AG04450 (cell line): ENCODE data around the gene CACNA2D3. TPM values are rescaled to one million over a fixed set of nuclear protein-coding genes. Genes with fewer than 3 reads are reported as not detected.

Source experiments
- CTCF ChIA-PET: fragments of 300-600, 350-600 bp; formaldehyde crosslinking; extraction: SDS; loops from one replicate; lab custom pipeline; 2022; ENCODE audit warnings: antibody characterized with exemption, inconsistent platforms; lab: Charles Lee
- POLR2A ChIA-PET: fragments of 350-600 bp; formaldehyde crosslinking; extraction: SDS; loops from one replicate; lab custom pipeline; 2021; ENCODE audit warnings: antibody characterized with exemption, inconsistent platforms; lab: Yijun Ruan, JAX
- DNase-seq: peaks from one replicate; pipeline ENCODE4 v3.0.0-alpha.2; 2011; ENCODE audit warnings: low read depth, low spot score
- H3K27ac ChIP-seq: one replicate; pipeline ENCODE4 v1.5.1; 2012; ENCODE audit warnings: low read depth, low read length, control low read depth
- H3K27me3 ChIP-seq: one replicate; pipeline ENCODE4 v1.6.0; 2012; ENCODE audit warnings: low read length; ENCODE audit not compliant: control insufficient read depth, insufficient read depth
- H3K4me3 ChIP-seq: 2 replicates; pipeline ENCODE4 v1.5.1; 2011; ENCODE audit warnings: mild to moderate bottlenecking, low read depth, low read length, control low read depth
- H3K9me3 ChIP-seq: 2 replicates; pipeline ENCODE4 v1.5.1; 2012; ENCODE audit warnings: low read length; ENCODE audit not compliant: control insufficient read depth, insufficient read depth
- polyA plus RNA-seq: library from polyadenylated mRNA; depleted of rRNA; stranded (reverse); fragments of >200 nt; gene quantifications from 2 replicates; pipeline ENCODE4 v1.2.3, GENCODE V29; 2011
- TF ChIP-seq, protein P1 (sequence below): IDR thresholded peaks from 2 replicates; pipeline ENCODE4 v1.5.1; 2011; ENCODE audit warnings: low read depth, low read length, control low read depth, inconsistent platforms

Gene CACNA2D3
- polyA plus RNA-seq, 1 experiment, result 0.32 TPM

DNA sequence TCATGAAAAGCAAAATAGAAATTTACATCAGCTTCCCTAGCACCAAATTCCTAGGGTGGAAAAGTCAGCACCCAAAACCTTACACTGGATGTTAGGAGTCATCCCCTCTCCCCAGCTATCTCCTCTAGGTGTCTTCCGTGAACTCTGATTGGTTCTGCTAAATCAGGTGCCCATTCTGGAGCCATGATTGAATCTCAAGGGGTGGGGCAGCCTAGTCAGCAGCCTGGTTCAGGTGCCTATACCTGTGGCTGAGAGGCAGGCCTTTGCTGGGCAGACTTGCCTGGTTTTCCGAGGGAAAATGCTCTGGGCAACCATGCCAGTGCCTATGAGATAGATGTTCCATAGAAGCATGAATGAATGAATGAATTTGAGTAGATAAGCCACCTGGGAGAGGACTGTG, 468.8 kb downstream of the CACNA2D3 start:
- ChIA-PET POLR2A (no interaction called here), CTCF (interaction anchor here (0.7 kb wide), 1 partner anchor 839 kb away, joined by 5 read pairs; no protein-coding TSS in a partner anchor)
- H3K27me3 ChIP-seq, result no peaks in the 10 kb centered on the region
- no peaks in the 10 kb centered on the region for H3K9me3 ChIP-seq
- H3K4me3 ChIP-seq, result no peak overlapping the region
- H3K27ac ChIP-seq, result no peak overlapping the region
- TF ChIP-seq, protein P1, sequence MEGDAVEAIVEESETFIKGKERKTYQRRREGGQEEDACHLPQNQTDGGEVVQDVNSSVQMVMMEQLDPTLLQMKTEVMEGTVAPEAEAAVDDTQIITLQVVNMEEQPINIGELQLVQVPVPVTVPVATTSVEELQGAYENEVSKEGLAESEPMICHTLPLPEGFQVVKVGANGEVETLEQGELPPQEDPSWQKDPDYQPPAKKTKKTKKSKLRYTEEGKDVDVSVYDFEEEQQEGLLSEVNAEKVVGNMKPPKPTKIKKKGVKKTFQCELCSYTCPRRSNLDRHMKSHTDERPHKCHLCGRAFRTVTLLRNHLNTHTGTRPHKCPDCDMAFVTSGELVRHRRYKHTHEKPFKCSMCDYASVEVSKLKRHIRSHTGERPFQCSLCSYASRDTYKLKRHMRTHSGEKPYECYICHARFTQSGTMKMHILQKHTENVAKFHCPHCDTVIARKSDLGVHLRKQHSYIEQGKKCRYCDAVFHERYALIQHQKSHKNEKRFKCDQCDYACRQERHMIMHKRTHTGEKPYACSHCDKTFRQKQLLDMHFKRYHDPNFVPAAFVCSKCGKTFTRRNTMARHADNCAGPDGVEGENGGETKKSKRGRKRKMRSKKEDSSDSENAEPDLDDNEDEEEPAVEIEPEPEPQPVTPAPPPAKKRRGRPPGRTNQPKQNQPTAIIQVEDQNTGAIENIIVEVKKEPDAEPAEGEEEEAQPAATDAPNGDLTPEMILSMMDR, result no peak
- no peak for DNase-seq

DNA sequence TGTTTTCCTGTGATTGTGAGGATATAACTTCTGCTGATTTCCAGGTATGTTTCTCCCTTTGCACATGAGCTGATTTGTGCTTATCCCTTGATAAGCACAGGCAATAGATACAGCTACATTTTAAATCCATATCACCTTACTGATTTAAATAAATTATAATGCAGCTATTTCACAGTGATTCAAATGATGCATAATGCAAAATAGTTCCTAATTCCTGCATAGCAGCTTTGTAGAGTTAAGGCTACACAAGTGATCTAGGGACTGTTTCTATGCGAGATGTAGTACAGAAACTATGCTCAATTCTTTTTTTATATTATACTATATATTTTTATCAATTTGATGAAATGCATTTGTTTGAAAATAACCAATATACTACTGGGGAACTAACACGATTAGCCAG, 471.3 kb downstream of the CACNA2D3 start:
- DNase-seq, result no peak
- Histone ChIP-seq H3K27ac (no peak overlapping the region), H3K4me3 (no peak overlapping the region), H3K9me3 (no peaks in the 10 kb centered on the region), H3K27me3 (no peaks in the 10 kb centered on the region)
- TF ChIP-seq, protein P1, result no peak
- ChIA-PET POLR2A (no interaction called here), CTCF (no interaction called here)

DNA sequence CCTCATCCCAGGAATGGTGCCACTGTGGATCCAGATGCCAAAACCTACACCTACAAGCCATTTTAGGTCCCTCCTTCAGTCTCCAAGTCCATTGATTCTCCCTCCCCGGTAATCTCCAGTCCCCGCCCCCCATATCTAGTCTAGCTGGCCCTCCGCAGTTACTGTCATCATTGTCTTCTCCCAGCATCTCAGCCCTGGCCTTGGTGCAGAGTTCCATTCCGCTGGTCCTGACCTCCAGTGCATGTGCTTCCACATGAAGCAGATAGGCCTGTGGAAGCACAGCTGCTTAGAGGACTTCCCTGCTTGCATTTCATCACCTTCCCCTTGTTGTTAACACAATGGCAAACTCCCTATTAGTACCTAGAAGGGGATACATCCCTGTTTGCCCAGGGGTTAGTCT, 473.7 kb downstream of the CACNA2D3 start:
- ChIA-PET CTCF (no interaction called here), POLR2A (no interaction called here)
- H3K9me3 ChIP-seq, result no peaks in the 10 kb centered on the region

DNA sequence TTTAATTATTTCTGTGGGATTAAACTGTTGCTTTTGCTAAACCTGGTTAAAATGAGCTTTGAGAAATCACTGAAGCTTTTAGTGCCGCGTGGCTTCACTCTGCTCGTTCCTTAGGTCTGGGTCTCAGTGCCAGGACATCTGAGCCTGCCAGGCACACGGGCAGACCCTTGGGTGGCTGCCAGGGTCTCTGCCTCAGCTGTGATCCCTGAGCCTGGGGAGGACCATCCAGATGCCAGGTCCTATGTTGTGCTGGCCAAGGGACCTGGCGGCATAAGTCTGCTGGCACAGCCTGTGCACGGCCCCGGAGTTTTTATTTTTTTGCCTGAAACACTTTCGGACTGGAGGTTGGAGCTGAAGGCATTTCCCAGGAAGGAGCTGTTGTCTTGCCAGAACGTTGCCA, 477.4 kb downstream of the CACNA2D3 start:
- Histone ChIP-seq H3K27me3 (no peaks in the 10 kb centered on the region), H3K9me3 (no peaks in the 10 kb centered on the region), H3K4me3 (no peak overlapping the region), H3K27ac (no peak overlapping the region)
- ChIA-PET POLR2A (no interaction called here), CTCF (no interaction called here)
- TF ChIP-seq, protein P1, result no peak
- DNase-seq, result no peak

More for the DNA sequence above, 473.7 kb downstream of the CACNA2D3 start:
- Histone ChIP-seq H3K27ac (no peak overlapping the region), H3K4me3 (no peak overlapping the region), H3K27me3 (no peaks in the 10 kb centered on the region)
- no peak for DNase-seq
- TF ChIP-seq, protein P1, result no peak

DNA sequence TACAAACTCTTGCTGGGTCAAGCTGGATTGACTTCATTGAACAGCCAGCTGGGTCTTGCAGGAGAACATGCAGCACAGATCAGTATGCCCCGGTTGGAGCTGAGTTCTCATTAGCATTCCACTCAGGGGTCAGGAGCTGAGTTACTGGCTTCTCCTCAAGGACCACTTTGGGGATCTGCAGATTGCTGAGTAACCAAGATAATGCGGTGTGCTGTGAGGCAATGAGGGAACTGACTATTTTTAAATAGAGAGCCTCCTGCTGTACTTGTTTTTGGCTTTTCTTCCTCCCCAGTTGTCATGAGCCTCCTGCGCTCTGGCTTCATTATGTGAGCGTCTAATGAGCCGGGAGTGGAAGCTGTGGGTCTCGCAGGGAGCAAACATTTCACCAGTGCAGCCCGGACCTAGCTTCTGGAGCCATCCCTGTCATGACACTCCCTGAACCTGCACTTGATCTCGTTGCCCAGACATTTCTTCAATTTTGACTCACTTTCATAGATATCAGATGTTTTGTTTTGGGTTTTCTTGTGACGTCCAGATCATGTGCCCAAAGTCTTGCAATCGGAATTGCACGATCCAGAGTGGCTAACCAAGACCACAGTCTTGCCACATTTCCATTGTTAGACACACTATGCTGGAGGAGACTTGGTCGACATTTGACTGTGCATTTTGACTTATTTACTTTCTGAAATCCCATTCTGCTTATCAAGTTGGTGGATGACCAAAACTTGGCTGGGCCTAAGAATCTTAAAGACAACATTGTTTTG, 478.3 kb downstream of the CACNA2D3 start:
- ChIA-PET CTCF (no interaction called here), POLR2A (no interaction called here)
- no peaks in the 10 kb centered on the region for H3K27me3 ChIP-seq
- no peaks in the 10 kb centered on the region for H3K9me3 ChIP-seq
- DNase-seq, result no peak
- no peak overlapping the region for H3K4me3 ChIP-seq
- TF ChIP-seq, protein P1, result no peak
- no peak overlapping the region for H3K27ac ChIP-seq
